ENCODE measurements around the gene EXOC4. TPM values are rescaled to one million over a fixed set of nuclear protein-coding genes. Genes with fewer than 3 reads are reported as not detected.

The EXOC4 gene
- total RNA-seq, 2 donors from 2014 or later: 48.9 to 102 TPM

- Histone ChIP-seq H3K27me3 (replicated peaks; ENCODE audit: insufficient read depth) (no peaks in the 10 kb centered on the region), H3K27ac (no peak overlapping the region), H3K9me3 (no peaks in the 10 kb centered on the region), H3K4me3 (no peak overlapping the region), H3K4me1 (replicated peaks) (no peaks in the 10 kb centered on the region), H3K36me3 (no peaks in the 10 kb centered on the region)
- WGBS: 45% methylated on average over 5 of the region's 5 CpGs
- intact Hi-C loops (cut with DNase I): no loop called here
- TF ChIP-seq, protein P1, sequence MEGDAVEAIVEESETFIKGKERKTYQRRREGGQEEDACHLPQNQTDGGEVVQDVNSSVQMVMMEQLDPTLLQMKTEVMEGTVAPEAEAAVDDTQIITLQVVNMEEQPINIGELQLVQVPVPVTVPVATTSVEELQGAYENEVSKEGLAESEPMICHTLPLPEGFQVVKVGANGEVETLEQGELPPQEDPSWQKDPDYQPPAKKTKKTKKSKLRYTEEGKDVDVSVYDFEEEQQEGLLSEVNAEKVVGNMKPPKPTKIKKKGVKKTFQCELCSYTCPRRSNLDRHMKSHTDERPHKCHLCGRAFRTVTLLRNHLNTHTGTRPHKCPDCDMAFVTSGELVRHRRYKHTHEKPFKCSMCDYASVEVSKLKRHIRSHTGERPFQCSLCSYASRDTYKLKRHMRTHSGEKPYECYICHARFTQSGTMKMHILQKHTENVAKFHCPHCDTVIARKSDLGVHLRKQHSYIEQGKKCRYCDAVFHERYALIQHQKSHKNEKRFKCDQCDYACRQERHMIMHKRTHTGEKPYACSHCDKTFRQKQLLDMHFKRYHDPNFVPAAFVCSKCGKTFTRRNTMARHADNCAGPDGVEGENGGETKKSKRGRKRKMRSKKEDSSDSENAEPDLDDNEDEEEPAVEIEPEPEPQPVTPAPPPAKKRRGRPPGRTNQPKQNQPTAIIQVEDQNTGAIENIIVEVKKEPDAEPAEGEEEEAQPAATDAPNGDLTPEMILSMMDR (IDR thresholded peaks at IDR 0.05): peak; percentile 30 to 59 (median 40)
- TF ChIP-seq POLR2A (IDR thresholded peaks at IDR 0.05): no peak
- peak; percentile 24 for DNase-seq (ENCODE audit: low spot score)
Measured at GRCh38 chr7:133230591-133231194, 22.2 kb upstream of the EXOC4 start.

DNA sequence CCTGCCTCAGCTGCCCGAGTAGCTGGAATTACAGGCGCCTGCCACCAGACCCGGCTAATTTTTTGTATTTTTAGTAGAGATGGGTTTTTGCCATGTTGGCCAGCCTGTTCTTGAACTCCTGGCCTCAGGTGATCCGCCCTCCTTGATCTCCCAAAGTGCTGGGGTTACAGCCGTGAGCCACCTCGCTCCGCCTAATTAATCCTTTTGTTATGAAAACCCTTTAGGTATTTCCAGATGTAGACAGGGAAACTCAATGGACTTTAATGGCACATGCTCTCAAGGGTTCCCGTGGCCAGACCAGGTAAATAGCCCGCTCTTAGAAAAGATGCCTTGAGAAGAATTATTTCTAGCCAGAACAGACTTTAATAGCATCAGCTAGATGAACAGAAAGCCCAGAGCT, 19.7 kb upstream of the EXOC4 start:
- no peaks in the 10 kb centered on the region for H3K4me1 ChIP-seq (replicated peaks)
- DNase-seq (ENCODE audit: low spot score): no peak
- H3K27me3 ChIP-seq (replicated peaks; ENCODE audit: insufficient read depth): no peaks in the 10 kb centered on the region
- intact Hi-C loops (cut with DNase I): no loop called here
- H3K27ac ChIP-seq: no peak overlapping the region
- no peaks in the 10 kb centered on the region for H3K36me3 ChIP-seq
- no peak for TF ChIP-seq POLR2AphosphoS5 (IDR thresholded peaks at IDR 0.05)
- TF ChIP-seq, protein P1 (IDR thresholded peaks at IDR 0.05): no peak
- no peak for TF ChIP-seq POLR2A (IDR thresholded peaks at IDR 0.05)
- H3K9me3 ChIP-seq: no peaks in the 10 kb centered on the region
- no peak overlapping the region for H3K4me3 ChIP-seq
- 94% methylated on average over 9 of the region's 9 CpGs for WGBS

DNA sequence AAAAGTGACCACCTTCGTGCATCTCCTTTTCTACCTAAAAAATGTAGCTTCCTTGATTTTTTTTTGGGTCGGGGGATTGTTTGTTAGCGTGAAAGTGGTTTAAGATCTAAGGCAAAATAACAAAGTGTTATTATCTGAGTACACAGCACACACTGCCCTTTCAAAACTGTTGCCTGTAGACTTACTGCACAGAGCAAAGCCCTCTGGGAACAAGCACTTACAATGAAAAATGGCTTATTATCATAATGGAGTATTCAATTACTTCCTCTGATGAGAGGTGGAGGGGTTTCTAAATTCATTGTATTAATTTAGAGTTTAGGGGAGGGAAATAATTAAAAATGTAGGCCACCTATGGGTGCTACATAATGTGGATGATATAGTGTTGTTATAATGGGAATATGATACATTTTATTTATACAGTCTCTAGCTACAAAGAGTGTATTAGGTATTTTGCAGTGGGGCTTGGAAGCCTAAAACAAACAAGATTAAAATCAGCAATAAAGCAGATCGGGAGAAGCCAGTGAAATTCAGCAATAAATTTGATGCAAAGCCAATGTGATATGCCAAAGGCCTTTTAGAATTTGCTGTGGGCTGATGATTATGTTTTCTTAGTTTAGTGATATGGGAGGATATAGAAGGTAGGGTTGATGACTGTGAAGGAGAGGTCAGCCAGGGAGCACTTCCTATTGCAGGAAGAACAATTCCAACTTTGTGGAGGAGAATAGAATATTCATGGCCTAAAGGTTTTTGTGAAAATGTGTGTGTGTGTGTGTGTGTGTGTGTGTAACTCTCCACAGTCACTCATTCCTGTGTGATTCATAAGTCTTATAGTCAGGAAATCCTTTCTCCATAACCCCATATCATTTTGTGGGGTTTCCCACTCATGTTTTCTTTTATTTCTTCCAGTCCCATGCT, 17.7 kb upstream of the EXOC4 start:
- 29% methylated on average over 4 of the region's 4 CpGs for WGBS
- no peaks in the 10 kb centered on the region for H3K36me3 ChIP-seq
- intact Hi-C loops (cut with DNase I): no loop called here
- H3K27ac ChIP-seq: no peak overlapping the region
- H3K27me3 ChIP-seq (replicated peaks; ENCODE audit: insufficient read depth): no peaks in the 10 kb centered on the region
- no peaks in the 10 kb centered on the region for H3K9me3 ChIP-seq
- H3K4me3 ChIP-seq: no peak overlapping the region
- no peak for DNase-seq (ENCODE audit: low spot score)
- H3K4me1 ChIP-seq (replicated peaks): no peaks in the 10 kb centered on the region
- TF ChIP-seq, protein P1 (IDR thresholded peaks at IDR 0.05): no peak
- TF ChIP-seq POLR2A (IDR thresholded peaks at IDR 0.05): no peak
- no peak for TF ChIP-seq POLR2AphosphoS5 (IDR thresholded peaks at IDR 0.05)

DNA sequence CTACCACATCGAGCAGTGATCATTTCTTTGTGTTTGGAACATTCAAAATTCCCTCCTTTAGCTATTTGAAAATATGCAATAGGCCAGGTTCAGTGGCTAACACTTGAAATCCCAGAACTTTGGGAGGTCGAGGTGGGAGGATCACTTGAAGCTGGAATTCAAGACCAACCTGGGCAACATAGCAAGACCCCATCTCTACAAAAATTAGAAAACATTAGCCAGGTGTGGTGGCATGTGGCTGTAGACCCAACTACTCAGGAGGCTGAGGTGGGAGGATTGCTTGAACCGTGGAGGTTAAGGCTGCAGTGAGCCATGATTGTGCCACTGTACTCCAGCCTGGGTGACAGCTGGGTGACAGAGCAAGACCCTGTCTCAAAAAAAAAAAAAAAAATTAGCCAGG, 15.3 kb upstream of the EXOC4 start:
- no peak for TF ChIP-seq POLR2AphosphoS5 (IDR thresholded peaks at IDR 0.05)
- no peak for DNase-seq (ENCODE audit: low spot score)
- WGBS: 88% methylated on average over 3 of the region's 3 CpGs
- Histone ChIP-seq H3K4me3 (no peak overlapping the region), H3K36me3 (no peaks in the 10 kb centered on the region), H3K9me3 (no peaks in the 10 kb centered on the region), H3K27ac (no peak overlapping the region), H3K27me3 (replicated peaks; ENCODE audit: insufficient read depth) (no peaks in the 10 kb centered on the region), H3K4me1 (replicated peaks) (no peaks in the 10 kb centered on the region)
- intact Hi-C loops (cut with DNase I): no loop called here

DNA sequence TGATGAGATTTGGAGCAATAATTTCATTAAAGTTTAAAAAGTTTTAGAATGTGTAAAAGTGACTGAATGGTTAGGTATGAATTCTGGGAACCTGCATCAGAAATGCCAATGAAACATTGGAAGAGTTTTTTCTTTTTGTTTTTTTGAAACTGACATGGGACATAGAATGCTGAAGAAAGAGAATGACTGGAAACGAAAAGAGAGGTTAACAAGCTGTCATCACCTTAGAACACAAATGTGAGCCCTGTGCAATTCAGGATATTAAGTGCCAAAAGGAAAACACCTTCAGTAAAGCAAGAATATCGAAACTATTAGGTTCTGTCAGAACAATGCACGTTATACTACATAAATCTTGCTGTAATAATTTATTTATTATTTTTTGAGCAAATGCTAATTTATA, 12.6 kb upstream of the EXOC4 start:
- Histone ChIP-seq H3K9me3 (no peaks in the 10 kb centered on the region), H3K27ac (no peak overlapping the region), H3K27me3 (replicated peaks; ENCODE audit: insufficient read depth) (no peaks in the 10 kb centered on the region), H3K36me3 (no peaks in the 10 kb centered on the region), H3K4me1 (replicated peaks) (no peaks in the 10 kb centered on the region), H3K4me3 (no peak overlapping the region)
- TF ChIP-seq, protein P1 (IDR thresholded peaks at IDR 0.05): no peak
- no peak for TF ChIP-seq POLR2A (IDR thresholded peaks at IDR 0.05)
- TF ChIP-seq POLR2AphosphoS5 (IDR thresholded peaks at IDR 0.05): no peak
- WGBS: 62% methylated on average over 3 of the region's 3 CpGs
- DNase-seq (ENCODE audit: low spot score): no peak
- intact Hi-C loops (cut with DNase I): no loop called here
